Measurements from ENCODE around the gene FSCN2. TPM values are rescaled to one million over a fixed set of nuclear protein-coding genes. Genes with fewer than 3 reads are reported as not detected.
A peak's percentile ranks its signal among the peaks of the same experiment; 100 is the strongest.

Gene FSCN2
- total and polyA plus RNA-seq, 2 of the 4 experiments (the other 2 are of a cell fraction), result 0.18 to 0.84 TPM

DNA sequence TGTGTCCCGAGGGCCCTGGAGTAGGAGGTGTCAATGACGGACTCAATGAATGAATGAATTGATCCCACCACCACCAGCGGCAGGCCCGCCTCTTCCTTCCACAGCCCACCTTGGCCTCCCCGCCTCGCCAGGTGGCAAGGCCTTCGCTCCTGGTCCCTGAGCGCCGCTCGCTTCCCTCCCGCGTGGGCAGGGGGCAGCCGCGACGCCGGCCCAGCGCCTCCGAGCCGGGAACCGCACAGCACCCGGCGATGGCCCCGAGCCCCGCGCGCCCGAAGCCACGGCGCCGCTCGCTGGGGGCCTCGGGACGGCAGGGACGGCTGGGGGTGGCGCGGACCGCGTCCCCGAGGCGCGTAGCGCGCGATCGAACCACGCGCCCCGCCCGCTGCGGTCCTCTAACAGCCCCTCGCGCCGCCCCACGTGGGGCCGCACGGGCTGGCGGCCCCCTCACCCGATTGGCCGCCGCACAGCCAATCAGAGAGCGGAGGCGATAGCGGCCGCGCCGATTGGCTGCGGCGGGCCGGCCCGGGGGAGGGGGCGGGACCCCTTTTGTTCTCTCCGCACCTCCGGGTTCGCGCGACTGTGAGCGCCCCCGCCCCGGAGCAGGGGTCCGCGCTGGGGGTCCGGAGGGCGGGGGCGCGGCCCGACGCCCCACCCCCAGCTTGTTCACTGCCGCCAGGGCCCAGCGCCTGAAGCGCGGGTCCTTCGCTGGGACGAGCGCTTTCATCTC lies 46.9 kb upstream of the FSCN2 start (continued):
- TF ChIP-seq, protein P1, sequence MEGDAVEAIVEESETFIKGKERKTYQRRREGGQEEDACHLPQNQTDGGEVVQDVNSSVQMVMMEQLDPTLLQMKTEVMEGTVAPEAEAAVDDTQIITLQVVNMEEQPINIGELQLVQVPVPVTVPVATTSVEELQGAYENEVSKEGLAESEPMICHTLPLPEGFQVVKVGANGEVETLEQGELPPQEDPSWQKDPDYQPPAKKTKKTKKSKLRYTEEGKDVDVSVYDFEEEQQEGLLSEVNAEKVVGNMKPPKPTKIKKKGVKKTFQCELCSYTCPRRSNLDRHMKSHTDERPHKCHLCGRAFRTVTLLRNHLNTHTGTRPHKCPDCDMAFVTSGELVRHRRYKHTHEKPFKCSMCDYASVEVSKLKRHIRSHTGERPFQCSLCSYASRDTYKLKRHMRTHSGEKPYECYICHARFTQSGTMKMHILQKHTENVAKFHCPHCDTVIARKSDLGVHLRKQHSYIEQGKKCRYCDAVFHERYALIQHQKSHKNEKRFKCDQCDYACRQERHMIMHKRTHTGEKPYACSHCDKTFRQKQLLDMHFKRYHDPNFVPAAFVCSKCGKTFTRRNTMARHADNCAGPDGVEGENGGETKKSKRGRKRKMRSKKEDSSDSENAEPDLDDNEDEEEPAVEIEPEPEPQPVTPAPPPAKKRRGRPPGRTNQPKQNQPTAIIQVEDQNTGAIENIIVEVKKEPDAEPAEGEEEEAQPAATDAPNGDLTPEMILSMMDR (conservative IDR thresholded peaks at IDR 0.05; ENCODE audit: low read depth, low read length), result no peak
- TF ChIP-seq MAZ (IDR thresholded peaks at IDR 0.05; ENCODE audit: borderline replicate concordance, low read depth, low read length) (peak; percentile 18; the same call in 1 of the 2 replicates), BHLHE40 (IDR thresholded peaks at IDR 0.05; ENCODE audit: low read depth, low read length) (0 out of 2 replicates have a peak, but pooled peaks have one; percentile 36)
- TF ChIP-seq, protein P2, sequence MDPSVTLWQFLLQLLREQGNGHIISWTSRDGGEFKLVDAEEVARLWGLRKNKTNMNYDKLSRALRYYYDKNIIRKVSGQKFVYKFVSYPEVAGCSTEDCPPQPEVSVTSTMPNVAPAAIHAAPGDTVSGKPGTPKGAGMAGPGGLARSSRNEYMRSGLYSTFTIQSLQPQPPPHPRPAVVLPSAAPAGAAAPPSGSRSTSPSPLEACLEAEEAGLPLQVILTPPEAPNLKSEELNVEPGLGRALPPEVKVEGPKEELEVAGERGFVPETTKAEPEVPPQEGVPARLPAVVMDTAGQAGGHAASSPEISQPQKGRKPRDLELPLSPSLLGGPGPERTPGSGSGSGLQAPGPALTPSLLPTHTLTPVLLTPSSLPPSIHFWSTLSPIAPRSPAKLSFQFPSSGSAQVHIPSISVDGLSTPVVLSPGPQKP (IDR thresholded peaks at IDR 0.05; ENCODE audit: borderline replicate concordance, low read depth, low read length), result no peak

All from IMR-90 (cell line).